Ureter (tissue), 1 donor: ENCODE data around the gene CAMTA1. TPM values are rescaled to one million over a fixed set of nuclear protein-coding genes. Genes with fewer than 3 reads are reported as not detected.
A peak's percentile ranks its signal among the peaks of the same experiment; 100 is the strongest.

Source experiments
- DNase-seq: peaks from one replicate; pipeline ENCODE4 v3.0.0-alpha.2; 2020; ENCODE audit warnings: low spot score
- total RNA-seq: library from RNA; stranded (reverse); gene quantifications from one replicate; pipeline ENCODE4 v1.2.4, GENCODE V29; 2023
- donor health status: DM: yes; HTN: yes; CAD: no.

Gene CAMTA1
- total RNA-seq, 1 donor from 2014 or later: 88.1 TPM

DNA sequence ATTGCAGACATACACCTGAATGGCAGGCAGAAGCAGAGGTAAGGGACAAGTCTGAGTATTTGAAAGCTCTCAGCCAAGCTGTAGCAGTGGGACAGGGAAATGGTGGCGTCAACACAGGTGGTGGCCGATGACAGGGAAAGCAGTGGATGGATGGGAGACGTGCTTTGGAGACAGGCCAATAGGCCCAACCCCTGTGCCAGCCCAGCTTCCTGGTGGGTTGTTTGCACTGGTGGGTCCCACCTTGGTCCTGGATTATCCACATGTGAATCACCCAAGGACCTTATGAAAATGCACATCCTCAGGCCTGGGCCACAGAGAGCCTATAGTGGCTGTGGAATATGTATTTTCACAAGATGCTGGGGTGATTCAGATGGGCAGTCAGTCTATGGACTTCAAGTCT lies 782.1 kb downstream of the CAMTA1 start:
- no peak for DNase-seq

GRCh38 chr1:7568053-7568452 lies 782.8 kb downstream of the CAMTA1 start:
- DNase-seq: no peak

DNA sequence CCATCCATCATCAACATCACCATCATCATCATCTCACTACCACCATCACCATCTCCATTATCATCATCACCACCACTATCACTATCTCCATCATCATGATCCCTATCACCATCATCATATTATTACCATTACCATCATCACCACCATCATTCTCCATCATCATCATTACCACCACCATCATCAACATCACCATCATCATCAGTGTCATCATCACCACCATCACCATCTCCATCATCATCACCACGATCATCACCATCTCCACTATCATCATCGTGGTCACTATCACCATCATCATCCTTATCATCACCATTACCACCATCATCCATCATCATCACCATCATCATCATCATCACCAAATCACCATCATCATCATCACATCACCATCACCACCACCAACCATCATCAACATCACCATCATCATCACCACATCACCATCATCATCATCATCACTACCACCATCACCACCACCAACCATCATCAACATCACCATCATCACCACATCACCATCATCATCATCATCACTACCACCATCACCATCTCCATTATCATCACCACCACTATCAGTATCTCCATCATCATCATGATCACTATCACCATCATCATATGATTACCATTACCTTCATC lies 783.8 kb downstream of the CAMTA1 start:
- no peak for DNase-seq

GRCh38 chr1:7570311-7570710 lies 785.1 kb downstream of the CAMTA1 start:
- DNase-seq: no peak

DNA sequence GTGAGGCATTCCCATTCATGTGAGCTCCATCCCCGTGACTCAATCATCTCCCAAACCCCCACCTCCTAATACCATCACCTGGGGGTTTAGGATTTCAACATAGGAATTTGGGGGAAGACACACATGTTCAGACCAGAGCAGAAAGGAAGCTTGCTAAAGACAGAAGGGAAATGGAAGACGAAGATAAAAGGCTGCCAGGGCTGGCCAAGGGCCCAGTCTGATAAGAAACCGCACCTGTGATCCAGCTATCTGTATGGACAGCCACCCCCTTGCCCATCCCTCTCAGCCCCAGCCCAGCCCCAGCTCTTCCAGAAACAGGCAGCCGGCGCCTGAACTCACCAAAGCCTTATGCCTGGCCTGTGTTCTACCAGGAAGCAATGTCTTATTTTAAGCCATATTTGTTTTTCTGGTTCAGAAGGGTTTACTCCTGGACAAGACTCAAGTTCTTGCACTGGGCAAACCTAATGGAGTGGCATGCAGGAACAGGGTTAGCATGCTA lies 787.4 kb downstream of the CAMTA1 start:
- DNase-seq: peak; percentile 62

DNA sequence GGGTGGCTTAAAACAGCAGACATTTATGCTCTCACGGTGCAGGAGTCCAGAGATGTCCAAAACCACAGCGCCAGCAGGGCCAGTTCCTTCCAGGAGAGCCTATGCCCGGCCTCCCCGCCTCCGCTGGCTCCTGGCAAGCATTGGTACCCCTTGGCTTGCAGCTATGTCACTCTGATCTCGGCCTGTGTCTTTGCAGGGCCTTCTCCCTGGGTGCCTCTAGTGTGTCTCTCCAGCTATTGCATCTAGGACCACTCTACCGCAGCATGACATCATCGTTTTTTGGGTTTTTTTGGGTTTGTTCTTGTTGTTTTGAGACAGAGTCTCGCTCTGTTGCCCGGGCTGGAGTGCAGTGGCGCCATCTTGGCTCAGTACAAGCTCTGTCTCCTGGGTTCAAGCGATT lies 788.2 kb downstream of the CAMTA1 start:
- DNase-seq: no peak

GRCh38 chr1:7574121-7575040 lies 789.1 kb downstream of the CAMTA1 start:
- DNase-seq: peak; percentile 53

- no peak for DNase-seq
These were observed 789.8 kb downstream of the CAMTA1 start for GRCh38 chr1:7575041-7575400.

DNA sequence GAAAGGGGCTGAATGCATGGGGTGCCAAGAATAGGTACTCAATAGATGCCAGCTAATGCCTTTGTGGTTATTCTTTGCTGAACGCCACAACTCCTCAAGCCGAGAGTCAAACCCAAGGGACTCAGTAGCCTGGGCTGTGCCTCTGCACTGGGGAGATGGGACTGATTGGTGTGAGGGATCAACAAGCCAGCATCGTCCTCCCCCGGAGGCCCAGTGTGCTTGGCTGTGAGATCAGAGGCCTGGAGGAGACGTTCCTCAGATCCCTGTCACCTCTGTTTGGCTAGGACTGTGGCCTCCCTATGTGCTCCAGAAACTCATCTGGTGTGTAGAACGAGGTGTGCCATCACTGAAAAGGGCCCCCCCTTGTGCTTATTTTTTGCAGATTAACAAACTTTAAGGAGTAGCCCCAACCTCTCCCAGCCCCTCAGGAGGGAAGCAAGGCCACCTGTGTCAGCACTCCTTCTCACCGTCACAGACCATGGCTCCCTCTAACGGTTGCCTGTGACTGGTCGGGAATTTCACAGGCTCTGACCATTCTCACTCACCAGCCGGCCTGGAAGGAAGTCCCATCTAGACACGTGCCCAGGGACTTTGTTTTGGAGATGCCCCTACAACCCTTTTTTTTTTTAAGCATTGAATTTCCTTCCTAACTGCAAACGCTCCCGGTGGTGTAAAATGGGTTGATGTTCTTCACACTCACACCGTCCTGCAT lies 791.8 kb downstream of the CAMTA1 start:
- DNase-seq: no peak

- no peak for DNase-seq
These were observed 793.0 kb downstream of the CAMTA1 start for GRCh38 chr1:7578206-7578605.

DNA sequence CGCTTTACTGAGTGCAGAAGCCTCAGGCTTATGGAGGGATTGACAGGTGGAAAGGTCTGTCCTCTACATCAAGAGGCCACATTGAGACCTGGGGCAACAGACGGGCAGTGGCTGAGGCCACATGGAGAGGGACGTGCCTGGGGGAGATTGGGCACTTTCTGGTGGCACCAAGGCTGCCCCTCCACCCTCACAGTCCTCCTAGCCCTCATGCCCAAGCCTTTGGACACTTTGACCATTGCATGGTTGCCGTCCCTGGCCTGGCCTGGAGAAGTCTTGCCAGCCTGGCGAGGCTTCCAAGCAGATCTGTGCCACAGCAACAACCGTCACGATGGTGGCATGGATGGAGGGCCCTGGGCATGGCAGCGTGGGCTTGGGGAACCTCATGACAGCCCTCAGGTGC lies 793.8 kb downstream of the CAMTA1 start:
- no peak for DNase-seq

GRCh38 chr1:7579831-7580804 lies 794.9 kb downstream of the CAMTA1 start:
- DNase-seq: no peak

DNA sequence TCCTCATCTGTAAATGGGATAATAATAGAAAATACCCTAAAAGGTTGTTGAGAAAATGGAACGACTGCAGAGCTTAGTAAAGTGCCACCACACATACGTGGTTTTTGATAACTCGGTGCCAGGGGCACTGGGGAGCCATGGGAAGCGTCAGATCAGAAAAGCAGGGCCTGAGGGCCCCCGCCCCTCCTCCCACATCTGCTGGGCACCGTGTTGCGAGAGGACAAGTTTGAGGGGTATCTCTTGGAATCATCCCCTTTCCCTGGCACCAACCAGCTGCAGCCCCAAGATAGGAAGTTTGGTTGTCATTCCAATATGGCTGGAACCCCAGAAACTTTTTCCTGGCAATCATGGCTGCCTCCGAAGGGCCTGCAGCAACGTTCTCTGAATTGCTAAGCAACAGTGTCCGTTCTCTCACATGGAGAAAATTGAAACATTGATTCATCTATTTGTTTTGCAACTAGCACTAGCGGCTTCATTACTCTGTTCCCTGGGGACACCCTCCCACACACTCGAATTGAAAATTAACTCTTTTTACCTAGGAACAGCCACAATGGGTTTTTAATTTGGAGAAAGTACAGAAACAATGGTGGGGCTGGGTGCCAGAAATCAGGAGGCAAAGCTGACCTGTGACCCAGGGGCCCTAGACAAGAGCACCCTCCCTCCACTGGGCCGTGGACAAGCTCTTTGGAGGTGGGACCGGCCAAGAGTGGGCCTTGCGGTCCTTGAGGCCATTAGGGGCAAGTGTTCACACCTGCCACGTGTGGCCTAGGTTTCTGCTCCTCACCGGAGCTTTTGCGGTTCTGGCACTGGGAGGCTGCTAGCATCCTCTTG lies 795.9 kb downstream of the CAMTA1 start:
- DNase-seq: no peak

DNA sequence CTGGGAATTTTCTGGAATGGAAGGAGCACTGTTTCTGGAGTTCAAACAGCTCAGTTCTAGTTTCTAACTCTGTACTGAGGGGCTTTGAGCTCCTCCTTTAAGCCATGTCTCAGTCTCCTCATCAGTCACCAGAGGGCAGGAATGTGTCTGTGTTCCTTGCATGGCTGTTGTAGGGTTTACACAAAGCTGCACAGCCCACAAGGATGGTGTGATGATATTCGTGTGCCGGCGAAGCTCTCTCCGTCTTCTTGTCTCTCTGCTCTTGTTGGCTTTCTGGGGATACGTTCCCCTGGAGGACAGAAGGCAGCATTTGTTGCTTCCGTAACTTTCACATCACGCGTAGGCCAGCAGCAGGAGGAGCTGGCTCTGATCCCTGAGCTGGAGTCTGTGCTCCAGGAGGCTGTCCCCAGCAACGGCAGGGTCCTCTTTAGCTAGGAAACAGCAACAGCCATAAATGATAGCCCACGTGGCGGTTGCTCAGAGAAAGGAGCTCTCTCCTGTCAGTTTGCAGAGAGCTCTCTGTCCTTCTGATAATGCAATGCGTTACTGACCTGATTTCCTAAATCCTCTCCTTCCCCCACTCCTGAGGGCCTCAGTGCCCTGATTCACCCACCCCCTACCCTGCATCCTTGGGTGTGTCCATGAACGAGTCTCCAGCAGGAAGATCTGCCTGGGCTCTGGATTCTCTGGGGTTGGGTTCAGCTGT lies 796.7 kb downstream of the CAMTA1 start:
- DNase-seq: no peak

DNA sequence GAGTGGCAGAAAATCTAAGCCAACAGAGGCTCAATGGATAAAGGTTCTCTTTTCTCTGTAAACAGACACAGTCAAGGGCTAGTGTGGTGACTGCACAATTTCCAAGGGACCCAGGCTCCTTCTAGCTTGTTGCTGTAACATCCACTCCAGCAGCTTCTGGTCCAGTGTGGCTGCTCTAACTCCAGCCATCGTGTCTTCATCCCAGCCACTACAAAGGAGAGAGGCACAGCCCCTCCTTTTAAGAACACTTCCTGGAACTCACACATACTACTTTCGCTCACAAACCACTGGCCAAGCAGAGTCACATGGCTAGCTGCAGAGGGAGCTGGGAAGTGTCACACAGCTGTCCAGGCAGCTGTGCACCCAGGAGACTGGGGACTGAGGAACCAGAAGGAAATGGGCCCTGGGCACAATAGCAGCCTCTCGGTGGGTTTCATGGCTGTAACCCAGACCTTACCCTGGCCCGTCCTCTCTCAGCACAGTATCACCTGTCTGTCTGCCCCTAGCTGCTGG lies 797.3 kb downstream of the CAMTA1 start:
- no peak for DNase-seq

DNA sequence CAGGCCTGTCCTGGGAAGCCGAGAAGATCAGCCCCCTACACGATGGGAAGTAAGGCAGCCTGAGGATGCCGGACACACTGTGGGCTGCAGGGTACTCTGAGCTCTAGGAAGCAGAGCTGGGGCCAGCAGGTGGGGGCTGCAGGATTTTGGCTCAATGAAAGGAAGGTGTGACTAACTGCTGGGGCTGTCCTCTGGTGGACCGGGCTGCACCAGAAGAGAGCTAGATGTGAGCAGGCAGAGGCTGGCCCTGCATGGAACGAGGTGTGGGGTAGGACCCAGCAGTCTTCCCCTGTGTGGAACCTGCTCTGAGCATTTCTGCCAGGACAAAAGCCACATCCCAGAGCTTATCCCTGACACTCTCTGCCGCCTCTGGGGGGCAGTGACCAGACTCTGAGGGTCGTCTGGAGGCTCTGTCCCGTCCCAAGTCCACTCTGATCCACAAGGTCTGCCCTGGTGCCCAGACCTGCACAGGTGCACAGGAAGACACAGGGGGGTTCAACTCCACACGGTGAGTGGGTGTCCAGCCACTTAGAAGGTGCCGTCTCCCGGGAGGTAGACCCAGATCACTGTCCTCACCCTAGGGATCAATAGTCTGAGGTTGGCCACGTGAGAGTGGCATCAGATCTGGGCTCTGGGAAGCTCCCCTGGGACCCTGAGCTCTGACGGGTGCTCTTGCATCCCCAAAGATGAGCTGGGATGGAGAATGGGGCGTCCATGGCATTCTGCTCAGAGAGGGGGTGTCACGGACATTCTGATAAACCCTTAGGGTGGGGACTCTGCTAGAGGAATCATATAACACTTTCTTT lies 798.2 kb downstream of the CAMTA1 start:
- no peak for DNase-seq

DNA sequence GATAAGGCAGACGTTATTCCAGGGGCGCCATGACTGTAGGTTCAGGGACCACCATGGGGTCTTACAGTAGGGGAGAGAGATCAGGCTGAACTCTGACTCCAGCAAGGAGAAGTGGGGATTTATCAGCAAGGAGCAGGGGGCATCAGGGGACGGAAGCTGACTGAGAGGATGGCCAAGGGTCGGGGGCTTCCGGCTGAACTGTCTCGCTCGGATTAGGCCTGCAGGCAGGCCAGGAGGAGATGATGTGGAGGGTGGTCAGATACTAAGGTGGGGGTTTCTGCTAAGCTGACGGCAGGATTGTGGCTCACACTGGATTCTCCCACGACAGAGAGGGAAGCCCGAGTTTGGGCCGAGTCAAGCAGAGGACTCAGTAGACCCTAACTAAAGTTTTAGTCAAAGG lies 798.9 kb downstream of the CAMTA1 start:
- DNase-seq: no peak

- no peak for DNase-seq
These were observed 799.4 kb downstream of the CAMTA1 start for GRCh38 chr1:7584643-7585042.
